Stimulated activated CD4-positive, alpha-beta T cell treated with anti-CD3 and anti-CD28 coated beads, Interleukin-2, amount 100 ng/mL, for 24 hours (primary cell): ENCODE results near the gene PIP5K1B.

Experiments used
- DNase-seq, 2 donors: peaks; one replicate each; pipeline ENCODE4 v3.0.0-alpha.2; 2020

PIP5K1B gene

DNA sequence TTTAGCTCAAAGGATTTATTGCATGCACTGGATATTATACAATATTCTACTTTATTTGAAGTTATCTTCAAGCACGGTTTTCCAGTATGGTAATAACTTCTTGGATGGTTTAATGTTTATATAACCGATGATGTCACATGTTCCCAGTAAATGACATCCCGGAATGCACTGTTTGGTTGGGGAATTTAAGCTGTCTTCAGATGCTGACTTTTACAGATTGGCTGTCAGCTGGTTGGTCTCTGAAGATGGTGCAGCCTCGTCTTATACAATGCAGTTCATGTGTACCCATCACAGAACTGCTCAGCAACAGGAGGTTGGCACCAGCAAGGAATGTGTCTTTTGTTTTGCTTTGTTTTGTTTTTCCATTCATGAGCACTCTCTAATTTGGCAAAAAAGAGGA is 165.0 kb downstream of the PIP5K1B start:
- no peak for DNase-seq

DNA sequence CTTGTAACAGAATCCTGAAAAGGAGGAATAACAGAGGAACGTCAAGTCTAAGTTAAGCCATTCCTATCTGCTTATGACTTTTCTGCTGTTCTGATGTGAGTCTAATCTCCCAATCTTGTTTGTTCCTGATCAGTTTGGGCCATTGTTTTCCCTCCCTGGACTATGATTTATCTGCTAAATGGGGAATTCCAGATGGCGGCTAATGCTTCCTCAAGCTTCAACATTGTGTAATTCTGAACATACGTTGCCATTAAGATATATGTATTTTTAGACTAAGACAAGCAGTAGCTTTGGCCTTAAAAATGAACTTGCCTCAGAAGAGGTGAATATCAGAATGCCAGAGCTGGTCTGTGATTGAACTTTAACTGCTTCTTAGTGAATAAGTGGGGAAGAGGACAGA is 166.2 kb downstream of the PIP5K1B start:
- DNase-seq: no peak

DNA sequence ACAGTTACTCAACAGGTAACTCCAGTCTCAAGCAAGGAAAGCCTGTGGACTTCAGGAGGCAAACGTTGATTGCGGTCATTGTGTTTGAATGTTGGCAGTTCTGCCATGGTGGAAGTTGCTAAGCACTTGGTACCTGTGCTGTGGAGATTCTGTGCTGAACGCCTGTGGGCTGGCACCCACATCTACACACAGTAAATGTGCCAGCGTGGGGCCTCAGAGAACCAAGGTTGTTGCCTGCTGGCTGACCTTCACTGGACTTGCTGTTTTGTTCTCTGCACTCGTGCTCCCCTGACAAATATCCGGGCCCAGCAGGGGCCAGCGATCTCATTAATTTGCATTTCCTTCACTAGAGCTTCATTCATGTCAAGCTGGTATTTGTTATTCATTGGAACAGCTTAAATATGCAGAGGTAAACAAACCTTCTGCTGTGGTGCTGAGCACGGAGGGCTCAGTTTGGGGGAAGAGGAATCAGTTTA is 167.0 kb downstream of the PIP5K1B start:
- no peak for DNase-seq

DNA sequence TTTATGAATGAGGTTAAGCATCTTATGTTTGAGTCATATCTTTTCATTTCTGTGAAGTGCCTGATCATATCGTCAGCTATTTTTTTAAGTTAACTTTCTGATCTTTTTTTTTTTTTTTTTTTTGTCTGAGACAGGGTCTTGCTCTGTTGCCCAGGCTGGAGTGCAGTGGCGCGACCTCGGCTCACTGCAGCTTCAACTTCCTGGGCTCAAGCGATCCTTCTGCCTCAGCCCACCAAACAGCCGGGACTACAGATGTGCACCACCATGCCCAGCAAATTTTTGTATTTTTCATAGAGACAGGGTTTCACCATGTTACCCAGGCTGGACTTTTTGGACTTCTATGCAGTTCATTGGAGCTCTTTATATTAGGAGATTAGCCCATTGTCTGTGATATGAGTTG is 168.1 kb downstream of the PIP5K1B start:
- DNase-seq: no peak

DNA sequence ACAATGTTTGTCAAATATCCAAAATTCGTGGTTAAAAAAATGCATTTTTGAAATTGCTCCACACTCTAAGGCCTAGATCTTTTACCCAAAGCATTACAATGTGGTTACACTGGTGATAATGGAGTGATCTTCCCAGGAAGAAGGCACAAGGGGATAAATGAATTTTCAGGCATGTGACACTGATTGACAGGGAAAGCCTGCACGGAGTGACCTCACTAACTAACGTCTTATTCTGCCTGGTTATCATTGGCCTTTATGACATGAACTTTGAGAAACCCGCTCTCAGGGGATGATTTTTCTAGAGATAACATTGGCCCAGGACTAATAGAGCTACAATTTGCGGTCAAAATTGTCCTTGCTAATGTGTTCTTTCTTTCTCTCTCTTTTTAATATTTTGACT is 171.2 kb downstream of the PIP5K1B start:
- no peak for DNase-seq

DNA sequence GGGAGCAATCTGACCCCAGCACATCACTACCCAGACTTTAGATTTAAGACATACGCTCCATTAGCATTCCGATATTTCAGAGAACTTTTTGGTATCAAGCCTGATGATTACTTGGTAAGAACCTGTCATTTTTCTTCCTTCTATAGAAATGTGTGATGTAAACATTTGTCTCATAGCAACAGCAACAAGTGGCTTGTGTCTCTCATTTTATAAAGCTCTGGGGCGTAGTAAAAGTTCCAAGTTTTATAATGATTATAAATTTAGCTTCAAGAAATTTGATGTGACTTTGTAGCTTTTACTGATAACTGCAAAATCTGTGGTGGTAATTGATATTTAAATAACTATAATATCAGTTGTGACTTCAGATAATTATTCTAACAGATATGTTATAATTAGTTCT is 171.6 kb downstream of the PIP5K1B start:
- DNase-seq: no peak

DNA sequence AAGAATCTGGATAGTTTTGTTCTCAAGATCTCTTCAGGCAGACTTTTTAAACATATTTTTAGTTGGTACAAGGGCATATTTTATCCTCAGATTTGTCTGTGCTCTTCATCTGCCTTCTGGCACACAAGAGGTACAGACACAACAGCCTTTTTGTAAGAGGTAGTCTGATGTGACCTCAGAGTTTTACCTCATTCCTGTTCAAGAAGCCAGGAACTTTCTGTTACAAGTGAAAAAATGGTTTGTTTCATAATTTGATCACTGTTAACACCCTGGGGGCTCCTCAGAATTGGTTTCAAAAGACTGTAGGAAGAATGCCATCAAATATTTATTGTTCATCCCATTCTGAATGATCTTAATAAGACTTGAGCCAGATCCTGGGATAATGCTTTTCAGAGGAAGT is 172.2 kb downstream of the PIP5K1B start:
- DNase-seq: no peak

DNA sequence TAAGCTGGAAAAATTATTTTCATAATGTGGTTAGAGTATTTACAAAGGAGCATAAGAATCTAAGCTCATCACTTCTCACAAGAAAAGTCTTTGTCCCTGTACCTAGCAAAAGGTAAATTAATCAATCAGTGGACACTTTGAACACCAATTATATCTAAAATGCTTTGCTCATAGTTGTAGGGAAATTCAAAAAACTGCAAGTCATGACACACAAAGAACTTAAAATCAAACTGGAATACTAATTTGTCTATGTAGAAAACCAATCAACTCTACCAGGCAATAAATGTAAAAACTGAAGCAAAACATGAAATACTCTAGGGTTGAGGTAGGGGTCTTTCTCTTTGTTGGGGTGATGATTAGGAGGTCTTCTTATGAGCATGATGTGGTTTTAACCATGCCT is 173.4 kb downstream of the PIP5K1B start:
- DNase-seq: no peak

DNA sequence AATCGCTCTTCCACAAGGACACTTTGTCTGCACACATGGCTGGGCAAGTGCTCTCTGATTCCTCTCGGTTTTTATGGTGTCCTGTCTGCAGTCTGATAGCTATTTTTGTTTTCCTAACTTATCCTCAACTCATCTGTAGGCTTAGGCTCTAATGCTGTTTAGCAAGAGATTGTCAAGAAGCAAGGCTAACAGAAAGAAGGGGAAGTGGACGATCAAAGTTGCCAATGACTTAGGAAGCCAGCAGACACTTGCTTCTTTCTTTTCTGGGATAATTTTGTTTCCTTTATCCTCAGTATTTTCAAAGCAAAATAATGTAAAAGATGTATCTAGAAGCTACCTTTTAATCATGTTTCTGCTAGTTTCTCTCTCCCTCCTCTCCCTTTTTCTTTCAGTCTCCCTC is 178.2 kb downstream of the PIP5K1B start:
- DNase-seq: no peak

DNA sequence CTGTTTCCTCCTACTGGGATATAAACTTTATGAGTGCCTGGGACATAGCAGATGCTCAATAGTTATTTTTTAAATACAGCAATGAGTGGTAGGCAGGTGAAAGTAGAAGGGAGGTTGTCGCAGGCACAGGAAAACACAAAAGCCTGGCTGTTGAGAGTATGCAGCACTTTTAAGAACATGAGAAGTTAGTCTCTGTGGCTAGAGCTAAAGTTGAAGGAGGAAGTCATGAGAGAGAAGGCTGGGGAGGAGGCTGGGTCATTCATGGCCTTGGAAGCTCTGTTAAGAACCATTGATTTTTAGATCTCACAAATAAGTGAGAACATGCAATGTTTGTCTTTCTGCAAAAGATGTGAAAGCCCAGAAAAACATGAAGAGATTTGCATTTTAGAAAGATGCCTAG is 182.2 kb downstream of the PIP5K1B start:
- no peak for DNase-seq

DNA sequence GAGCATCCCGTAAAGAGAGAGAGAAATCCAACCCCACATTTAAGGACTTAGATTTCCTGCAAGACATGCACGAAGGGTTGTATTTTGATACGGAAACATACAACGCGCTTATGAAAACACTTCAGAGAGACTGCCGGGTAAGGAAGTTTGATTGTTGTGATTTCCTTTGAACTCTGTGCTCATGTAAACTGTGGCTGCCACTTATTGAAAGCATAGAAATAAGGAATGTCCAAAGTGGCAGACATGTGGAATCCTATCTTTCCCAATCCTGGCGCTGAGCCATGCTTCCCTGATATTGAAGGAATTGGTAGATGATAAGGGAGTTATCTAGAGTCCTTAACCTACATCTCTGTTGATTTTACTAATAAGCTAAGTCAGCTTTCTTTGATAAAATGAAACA is 189.5 kb downstream of the PIP5K1B start:
- no peak for DNase-seq

DNA sequence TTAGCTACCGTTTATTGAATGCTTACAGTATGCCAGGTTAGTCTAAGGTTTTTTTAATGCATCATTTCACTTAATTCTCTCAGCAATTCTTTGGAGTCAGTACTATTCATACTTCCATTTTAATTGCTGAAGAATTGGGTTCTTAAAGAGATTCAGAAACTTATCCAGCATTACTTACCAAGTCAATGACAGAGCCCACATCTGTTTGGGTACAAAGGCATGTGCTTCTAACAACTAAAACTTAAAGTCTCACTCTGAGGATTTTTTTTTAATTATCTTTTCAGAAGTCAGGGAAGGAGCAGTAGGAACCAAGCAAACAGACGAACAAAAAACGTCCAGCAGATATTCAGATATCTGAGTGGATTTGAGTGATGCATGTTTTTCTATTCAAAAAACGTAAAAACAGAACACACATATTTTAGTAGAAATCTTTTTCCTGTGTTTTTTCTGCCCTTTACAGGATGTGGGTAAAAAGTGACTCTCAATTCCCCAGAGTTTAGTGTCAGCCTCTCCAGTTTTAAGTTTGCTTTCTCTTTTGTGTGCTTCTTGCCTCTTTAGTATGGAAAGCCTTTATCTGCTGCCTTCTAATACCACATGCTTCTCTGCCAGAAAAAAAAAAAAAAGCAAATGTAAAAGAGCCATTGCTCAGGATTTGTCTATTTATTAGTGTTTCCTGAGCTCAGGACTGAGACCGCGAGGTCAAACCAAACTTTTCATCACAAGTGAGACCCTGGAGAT is 190.9 kb downstream of the PIP5K1B start:
- DNase-seq: no peak

DNA sequence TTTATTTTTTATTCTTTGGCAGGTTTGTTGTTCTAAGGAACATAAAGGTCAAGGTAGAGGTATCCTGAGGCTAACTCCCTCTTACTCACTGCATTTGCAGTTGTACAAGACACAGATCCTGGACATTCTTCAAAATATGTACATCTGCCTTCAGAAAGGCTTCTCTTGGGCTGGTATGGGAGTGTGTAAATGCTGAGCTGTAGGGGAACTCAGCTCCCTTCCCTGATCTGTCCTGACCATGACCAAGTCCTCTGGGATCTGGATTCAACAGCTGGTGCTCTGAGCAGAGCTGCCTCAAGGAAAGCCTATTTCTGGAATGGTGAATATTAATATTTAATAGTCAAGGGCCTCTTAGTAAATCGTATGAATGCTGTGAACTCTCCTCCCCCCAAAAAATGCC is 191.4 kb downstream of the PIP5K1B start:
- no peak for DNase-seq

DNA sequence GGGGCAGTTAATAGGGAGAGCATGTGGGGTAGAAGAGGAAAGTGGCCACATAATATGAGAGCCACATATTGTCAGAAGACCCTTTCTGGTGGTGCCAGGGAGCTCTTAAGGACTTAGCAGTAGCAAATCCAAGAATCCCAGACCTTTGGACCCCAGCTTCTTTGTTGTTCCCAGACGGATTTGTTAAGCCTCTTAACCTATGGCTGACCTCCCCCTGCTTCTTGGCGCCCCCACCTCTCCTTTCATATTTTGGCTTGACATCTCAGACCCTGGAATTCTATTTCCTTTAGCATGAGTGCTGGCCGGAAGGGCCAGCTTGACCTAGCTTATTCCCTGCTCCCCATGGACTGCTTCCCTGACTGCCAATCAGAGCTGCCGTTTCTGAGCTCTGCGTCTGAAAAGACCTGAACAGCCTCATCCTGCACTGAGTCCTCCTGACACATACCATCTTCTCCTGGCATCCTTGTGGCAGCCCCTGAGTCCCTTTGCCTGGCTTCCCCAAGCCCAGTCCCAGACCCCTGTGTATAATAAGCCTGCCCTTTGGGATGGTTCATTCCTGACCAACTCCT is 192.6 kb downstream of the PIP5K1B start:
- no peak for DNase-seq

DNA sequence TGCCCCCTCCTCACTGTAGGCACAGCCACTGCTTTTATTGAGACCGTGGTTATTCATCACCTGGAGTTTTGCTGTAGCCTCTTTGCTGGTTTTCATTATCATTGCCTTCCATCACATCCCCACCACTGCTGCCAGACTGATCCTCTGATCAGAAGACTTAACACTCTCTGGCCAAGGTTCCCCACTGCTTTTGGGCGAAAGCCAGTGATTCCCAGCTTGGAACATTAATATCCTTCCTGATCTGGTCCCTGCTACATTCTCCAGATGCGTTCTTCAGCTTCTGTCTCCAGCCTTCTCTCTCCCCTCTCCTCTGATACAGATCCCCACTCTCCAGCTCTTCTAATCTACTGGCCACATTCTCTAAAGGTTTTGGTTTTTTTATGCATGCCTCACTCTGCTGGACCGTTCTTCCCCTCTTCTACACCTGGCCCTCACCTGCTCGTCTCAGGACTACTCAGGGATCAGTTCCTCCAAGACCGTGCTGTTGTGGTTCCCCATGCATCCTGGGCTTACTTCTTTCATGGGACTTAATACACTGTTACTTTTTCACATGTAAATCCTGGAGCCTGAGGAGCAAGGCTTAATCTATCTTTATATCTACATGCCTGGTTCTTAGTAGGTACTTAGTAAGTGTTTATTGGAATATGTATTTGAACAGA is 193.9 kb downstream of the PIP5K1B start:
- no peak for DNase-seq

DNA sequence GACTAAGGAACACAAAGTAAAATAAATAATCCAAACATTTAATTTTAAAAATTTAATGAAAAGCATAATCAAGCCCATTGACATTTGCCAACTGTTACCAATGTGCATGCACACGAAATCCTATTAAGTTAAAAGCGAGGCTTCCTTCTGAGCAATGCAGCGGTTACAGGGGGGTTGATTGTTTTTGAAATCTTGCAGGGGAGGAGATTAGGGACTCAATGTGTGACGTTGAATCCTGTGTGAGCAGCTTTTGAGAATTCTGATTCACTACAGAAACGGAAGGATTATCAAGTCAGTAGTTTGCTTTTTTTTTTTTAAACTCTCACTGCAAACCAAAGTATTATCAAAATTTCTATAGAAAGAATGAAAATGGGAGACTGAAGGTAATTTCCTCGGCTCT is 199.4 kb downstream of the PIP5K1B start:
- no peak for DNase-seq

DNA sequence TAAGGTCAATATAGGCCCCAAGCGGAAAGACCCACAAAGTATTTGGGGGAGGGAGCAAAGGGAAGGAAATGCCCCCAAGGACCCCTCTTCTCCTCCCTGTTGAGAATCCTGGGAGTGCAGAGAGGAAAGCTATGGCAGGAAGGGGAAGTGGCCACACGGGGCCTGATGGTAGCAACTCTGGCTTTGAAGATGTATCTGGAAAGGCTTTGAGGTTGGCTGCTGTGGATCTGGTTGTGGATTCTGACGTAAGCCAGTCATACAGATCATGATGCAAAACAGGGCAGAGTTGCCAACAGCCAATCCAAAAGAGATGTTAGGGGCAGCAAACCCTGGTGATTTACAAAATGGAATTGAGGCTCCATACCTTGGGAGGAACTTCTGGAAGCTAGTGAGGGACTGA is 200.1 kb downstream of the PIP5K1B start:
- DNase-seq: no peak

DNA sequence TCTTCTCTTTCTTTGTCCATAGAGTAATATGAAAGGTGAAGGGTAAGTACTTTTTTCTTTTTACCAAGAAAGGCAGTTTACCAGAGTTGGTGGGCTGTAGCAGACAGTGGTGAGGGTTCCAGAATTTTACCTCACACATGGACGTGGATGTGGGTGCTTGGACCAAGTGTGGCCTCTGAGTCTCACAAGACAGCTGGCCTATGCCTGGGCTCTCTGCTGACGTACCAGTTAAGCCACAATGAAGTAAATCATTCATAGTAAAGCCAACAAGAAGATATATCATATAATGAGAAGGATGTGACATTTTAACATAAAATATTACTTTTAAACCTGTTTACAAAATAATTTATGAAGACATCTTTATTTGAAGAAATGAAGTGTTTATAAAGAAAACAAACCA is 202.9 kb downstream of the PIP5K1B start:
- no peak for DNase-seq

DNA sequence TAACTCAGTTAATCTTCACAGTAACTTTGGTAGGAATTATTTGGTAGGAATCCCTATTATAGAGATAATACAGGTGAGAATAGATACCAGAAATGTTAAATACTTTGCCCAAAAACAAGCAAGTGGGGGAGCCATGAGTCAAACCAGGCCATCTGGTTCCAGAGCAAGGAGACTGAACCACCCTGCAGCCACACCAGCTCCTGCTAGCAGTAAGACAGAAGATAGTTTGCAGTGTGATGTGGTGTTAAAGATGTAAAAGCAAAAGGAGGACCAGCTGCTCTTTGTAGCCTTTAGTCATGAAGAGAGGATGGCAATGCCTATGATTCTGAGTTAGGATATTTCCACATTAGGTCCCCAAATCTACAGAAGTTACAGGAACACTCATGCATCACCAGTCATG is 207.5 kb downstream of the PIP5K1B start:
- DNase-seq: no peak

DNA sequence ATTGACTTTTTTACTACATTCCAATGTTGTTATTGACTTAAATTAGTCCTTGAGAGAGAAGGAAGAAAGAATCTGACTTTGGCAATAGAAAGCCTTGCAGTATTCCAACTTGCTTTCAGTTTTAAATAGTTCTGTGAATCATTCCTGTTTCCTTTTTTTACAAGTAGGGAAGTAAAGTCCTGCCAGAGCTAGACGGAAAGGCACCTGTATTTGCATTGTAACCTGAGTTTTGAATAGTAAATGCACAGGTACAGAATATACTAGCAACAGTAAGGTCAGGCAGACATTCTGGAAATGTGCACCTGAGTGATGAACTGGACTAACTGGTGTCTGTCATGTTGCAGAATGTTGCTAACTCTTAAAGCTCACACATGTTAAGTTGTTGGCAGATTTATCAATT is 208.0 kb downstream of the PIP5K1B start:
- DNase-seq: no peak

DNA sequence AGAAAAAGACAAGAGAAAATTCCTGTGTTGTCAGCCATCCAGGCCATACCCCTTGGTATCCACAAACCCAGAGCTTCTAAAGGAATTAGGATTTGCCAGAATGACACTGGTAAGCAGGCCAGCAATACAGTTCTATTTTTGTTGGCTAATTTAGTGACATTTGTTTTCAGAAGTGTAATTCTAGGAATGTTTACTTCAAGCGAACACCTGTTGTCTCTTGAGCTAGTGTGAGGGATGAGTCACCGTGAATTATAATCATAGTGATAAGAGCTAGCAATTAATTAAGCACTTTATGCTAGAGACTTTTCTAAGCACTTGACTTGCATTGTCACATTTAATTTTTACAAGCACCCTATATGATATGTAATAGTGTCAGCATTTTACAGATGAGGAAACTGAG is 209.7 kb downstream of the PIP5K1B start:
- no peak for DNase-seq

DNA sequence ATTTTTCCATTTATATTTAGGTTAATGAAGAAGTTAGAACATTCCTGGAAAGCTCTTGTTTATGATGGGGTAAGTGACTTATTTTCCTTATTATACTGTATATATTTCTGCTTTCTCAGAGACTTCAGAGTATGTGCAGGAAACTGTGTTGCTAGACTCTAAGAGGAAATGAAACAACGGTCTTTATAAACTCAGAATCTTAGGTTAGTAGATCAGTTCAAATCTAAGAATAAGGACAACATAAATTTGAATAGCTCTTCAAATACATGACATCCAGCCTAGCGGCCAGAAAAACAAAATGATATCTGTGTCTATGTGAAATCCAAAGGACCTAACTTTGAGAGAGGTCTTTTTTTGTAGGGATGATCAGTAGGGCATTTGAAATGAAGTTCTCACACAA is 214.6 kb downstream of the PIP5K1B start:
- DNase-seq: no peak

DNA sequence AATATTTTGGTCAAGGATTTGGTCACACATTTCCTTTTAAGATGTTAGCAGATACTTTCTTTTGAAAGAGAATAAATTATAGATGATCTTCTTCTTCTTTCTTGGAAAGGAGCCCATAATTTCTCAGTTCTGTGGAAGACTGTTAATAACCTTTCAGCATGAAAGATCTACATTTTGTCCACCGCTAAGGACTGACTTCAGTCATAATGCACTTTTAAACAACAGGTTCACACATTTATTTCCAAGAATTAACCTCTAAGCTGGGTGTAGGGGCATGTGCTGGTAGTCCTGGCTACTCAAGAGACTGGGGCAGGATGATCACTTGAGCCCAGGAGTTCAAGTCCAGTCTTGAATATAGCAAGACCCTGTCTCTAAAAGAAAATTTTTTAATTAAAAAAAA is 215.9 kb downstream of the PIP5K1B start:
- DNase-seq: no peak

DNA sequence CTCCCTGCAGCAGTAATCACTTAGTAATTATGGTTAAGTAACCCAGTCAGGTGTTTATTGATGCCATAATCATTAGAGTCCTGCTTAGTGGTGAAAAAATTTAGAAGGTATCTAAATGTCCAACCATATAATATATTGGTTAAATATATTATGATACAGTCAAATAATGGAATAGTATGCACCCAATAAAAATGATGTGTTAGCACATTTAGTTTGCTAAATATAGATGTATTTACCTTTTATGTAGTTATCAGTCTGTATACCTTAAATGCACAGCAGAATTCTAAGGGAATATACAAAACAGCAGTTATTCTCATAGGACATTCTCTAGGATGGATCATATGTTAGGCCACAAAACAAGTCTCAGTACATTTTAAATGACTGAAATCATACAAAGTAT is 218.4 kb downstream of the PIP5K1B start:
- DNase-seq: no peak

DNA sequence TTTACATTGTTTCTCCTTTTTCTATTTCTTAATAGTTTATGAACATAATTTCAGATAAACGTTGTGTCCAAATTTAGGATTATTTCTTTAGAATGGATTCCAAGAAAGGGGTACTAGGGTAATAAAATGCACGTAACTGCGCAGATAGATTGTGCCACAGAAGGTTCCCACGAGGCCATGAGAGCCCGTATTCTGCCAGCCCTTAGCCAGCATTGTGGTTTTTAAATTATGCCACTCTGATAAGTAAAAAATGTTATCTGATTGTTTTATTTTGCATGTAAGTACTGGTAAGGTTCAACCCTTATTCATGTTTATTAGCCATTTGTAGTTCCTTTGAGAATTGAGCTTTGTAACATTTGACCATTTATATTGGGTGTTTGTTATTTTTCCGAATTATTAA is 220.1 kb downstream of the PIP5K1B start:
- no peak for DNase-seq
